Osteocyte (in vitro differentiated cells): ENCODE data around the gene MEIOB. TPM values are rescaled to one million over a fixed set of nuclear protein-coding genes. Genes with fewer than 3 reads are reported as not detected.

Source experiments
- DNase-seq: peaks from one replicate; pipeline ENCODE4 v3.0.0; 2021; ENCODE audit warnings: mixed read lengths; ENCODE audit not compliant: unreplicated experiment; ENCODE audit errors: extremely low spot score
- H3K27ac Mint-ChIP-seq: one replicate; pipeline ENCODE4 v1.8.0; 2021; ENCODE audit warnings: mild to moderate bottlenecking, mixed read lengths; ENCODE audit not compliant: unreplicated experiment
- H3K27me3 Mint-ChIP-seq: one replicate; pipeline ENCODE4 v1.8.0; 2021; ENCODE audit warnings: mixed read lengths; ENCODE audit not compliant: unreplicated experiment
- H3K36me3 Mint-ChIP-seq: one replicate; pipeline ENCODE4 v1.8.0; 2021; ENCODE audit warnings: mixed read lengths; ENCODE audit not compliant: unreplicated experiment
- H3K4me1 Mint-ChIP-seq: one replicate; pipeline ENCODE4 v1.8.0; 2021; ENCODE audit warnings: mixed read lengths; ENCODE audit not compliant: unreplicated experiment
- H3K4me3 Mint-ChIP-seq: one replicate; pipeline ENCODE4 v1.8.0; 2021; ENCODE audit warnings: mild to moderate bottlenecking, moderate library complexity, mixed read lengths; ENCODE audit not compliant: unreplicated experiment
- H3K9me3 Mint-ChIP-seq: one replicate; pipeline ENCODE4 v1.8.0; 2021; ENCODE audit warnings: mixed read lengths; ENCODE audit not compliant: unreplicated experiment
- total RNA-seq: library from RNA; stranded (reverse); gene quantifications from 2 replicates; pipeline ENCODE4 v1.2.1, GENCODE V29; 2021
- TF ChIP-seq, protein P1 (sequence below): fragments of 200-600 bp; sonication (generic); IDR thresholded peaks from 2 replicates; pipeline ENCODE4 v1.5.0; 2021; ENCODE audit warnings: antibody characterized with exemption, mild to moderate bottlenecking, moderate library complexity

MEIOB gene
- total RNA-seq, 1 donor from 2014 or later, result 1.2 TPM

DNA sequence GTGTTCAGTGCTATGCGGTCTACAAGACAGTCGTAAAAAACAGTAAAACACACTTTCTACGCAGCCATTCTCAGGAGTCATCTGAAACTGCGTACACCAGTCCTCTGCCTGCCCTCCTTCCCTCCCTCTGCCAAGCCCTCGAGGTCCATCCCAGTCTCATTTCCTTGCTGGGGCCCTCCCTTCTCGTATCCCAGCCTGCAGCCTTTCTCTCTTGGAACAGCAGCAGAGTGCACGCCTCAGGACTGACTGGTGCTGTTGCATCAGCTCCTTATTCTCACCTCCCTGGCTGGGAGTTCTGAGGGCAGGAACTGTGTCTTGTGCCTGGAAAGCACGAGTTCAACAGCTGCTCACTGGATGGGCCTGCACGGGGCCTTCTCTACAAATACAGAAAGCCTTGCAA, 32.4 kb downstream of the MEIOB start:
- DNase-seq, result peak; percentile 63
- TF ChIP-seq, protein P1, sequence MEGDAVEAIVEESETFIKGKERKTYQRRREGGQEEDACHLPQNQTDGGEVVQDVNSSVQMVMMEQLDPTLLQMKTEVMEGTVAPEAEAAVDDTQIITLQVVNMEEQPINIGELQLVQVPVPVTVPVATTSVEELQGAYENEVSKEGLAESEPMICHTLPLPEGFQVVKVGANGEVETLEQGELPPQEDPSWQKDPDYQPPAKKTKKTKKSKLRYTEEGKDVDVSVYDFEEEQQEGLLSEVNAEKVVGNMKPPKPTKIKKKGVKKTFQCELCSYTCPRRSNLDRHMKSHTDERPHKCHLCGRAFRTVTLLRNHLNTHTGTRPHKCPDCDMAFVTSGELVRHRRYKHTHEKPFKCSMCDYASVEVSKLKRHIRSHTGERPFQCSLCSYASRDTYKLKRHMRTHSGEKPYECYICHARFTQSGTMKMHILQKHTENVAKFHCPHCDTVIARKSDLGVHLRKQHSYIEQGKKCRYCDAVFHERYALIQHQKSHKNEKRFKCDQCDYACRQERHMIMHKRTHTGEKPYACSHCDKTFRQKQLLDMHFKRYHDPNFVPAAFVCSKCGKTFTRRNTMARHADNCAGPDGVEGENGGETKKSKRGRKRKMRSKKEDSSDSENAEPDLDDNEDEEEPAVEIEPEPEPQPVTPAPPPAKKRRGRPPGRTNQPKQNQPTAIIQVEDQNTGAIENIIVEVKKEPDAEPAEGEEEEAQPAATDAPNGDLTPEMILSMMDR, result no peak
- Mint-ChIP-seq H3K4me3 (no peak overlapping the region), H3K4me1 (peaks cover 2% of the 10 kb centered on the region), H3K27me3 (no peaks in the 10 kb centered on the region), H3K27ac (no peak overlapping the region), H3K9me3 (no peaks in the 10 kb centered on the region), H3K36me3 (no peaks in the 10 kb centered on the region)

DNA sequence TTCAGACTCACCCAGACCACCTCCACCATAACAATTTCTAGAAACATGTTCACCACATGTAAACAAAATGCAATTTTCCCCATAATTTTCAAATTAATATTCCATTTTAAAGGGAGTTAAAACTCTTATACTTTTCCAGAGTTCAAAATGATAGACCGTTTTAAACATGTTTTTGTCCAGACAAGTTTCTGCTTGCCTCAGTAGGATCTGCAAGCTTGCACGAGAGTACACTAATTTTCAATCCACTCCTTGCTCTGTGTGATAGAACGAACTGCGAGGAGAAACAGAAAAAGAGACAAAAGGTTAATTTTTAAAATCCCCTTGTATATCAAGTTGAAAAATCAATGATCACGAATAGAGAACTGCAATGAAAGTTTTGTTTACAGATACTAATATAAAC, 37.9 kb downstream of the MEIOB start:
- no peaks in the 10 kb centered on the region for H3K9me3 Mint-ChIP-seq
- DNase-seq, result no peak
- peaks cover 8% of the 10 kb centered on the region for H3K4me1 Mint-ChIP-seq
- peaks cover 10% of the 10 kb centered on the region for H3K36me3 Mint-ChIP-seq
- no peaks in the 10 kb centered on the region for H3K27me3 Mint-ChIP-seq
- no peak overlapping the region for H3K4me3 Mint-ChIP-seq
- TF ChIP-seq, protein P1, result no peak
- H3K27ac Mint-ChIP-seq, result no peak overlapping the region

DNA sequence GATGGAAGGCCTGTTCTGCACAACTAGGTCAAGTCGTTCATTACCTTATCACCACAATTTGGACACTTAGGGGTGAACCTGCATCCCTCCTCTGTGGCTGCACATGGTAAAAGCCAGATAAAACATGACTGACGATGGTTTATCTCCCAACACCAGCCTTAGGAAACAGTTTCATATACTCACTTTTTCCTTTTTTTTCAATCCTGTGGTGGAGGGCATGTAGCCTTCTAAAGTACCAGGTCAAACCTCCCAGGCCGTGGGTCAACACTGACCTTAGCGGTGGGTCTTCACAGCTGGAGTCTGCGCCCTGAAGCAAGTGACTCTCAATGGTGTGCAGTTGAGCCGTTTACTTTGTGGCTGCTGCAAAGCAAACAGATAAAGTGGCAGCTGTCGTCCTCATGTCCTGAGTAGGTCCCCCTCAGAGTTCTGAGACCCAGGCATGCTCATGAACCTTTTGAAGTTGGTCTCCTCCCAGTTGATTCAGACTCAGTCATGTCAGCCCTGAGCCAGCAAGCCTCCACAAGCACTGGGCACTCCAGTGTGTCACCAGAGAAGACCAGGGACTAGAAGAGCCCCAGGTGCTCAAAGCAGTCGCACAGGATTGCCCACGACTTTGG, 39.0 kb downstream of the MEIOB start:
- Mint-ChIP-seq H3K27me3 (no peaks in the 10 kb centered on the region), H3K36me3 (peaks cover 11% of the 10 kb centered on the region), H3K4me3 (no peak overlapping the region), H3K9me3 (no peaks in the 10 kb centered on the region), H3K27ac (no peak overlapping the region), H3K4me1 (peaks cover 18% of the 10 kb centered on the region)
- TF ChIP-seq, protein P1, result no peak
- DNase-seq, result no peak

DNA sequence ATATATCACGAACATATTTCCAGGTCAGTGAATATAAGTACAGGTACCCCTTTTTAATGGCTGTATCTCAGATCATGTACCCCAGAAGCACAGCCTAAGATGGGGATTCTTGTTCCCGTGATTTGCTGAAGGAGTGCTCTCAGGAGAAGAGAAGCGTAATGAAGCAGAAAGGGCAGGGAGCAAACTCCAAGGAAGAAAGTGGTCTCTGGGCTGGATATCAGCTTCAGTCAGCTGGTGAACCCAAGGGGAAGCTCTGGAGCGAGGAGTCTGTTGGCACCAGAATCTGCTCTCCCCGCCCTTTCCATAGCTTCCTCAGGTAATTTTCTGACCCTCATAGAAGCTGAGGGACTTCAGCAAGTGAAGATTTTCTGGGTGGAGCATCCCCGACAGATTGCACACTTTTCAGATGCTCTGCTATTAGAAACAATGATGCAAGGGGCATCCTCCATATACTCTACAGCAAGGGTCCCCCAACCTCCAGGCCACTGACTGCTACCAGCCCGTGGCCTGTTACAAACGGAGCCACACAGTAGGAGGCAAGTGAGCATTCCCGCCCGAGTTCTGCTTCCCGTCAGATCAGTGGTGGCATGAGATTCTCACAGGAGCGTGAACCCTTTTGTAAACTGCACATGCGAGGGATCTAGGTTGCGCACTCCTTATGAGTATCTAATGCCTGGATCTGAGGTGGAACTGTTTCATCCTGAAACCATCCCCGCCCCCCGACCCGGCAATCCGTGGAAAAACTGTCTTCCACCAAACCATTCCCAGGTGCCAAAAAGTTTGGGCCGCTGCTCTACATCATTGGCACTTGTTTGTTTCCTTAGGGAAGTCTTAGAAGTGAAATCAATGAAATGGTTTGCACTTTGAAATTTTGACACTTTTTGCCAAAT, 40.5 kb downstream of the MEIOB start:
- no peak overlapping the region for H3K27ac Mint-ChIP-seq
- no peak for DNase-seq
- no peaks in the 10 kb centered on the region for H3K27me3 Mint-ChIP-seq
- H3K4me3 Mint-ChIP-seq, result no peak overlapping the region
- no peaks in the 10 kb centered on the region for H3K9me3 Mint-ChIP-seq
- peaks cover 25% of the 10 kb centered on the region for H3K4me1 Mint-ChIP-seq
- H3K36me3 Mint-ChIP-seq, result peaks cover 11% of the 10 kb centered on the region
- TF ChIP-seq, protein P1, result no peak

DNA sequence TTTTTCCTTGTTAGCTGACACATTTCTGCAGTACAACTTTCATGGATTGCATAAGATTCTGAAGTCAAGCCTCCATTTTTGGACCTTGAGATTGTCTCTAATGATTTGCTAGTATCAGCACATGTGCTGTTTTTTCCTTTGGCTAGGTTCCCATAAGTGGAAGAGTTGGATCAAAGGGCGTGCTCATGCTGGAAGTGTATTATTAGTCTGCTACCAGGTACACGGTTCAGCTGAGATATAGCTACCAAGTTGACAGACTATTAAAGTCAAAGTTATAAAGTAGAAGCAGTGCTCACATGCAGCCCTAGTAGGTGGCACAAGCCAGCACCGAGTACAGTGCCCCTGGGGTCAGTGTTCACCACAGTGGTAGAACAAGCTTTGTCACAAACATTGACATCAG, 41.8 kb downstream of the MEIOB start:
- TF ChIP-seq, protein P1, result no peak
- Mint-ChIP-seq H3K27me3 (no peaks in the 10 kb centered on the region), H3K4me1 (peaks cover 30% of the 10 kb centered on the region), H3K4me3 (no peak overlapping the region), H3K9me3 (no peaks in the 10 kb centered on the region), H3K27ac (no peak overlapping the region), H3K36me3 (peaks cover 11% of the 10 kb centered on the region)
- DNase-seq, result no peak
